ENCODE data around the gene ATRIP. TPM values are rescaled to one million over a fixed set of nuclear protein-coding genes. Genes with fewer than 3 reads are reported as not detected.

ATRIP gene
- total and polyA plus RNA-seq, 2 donors: 6.2 to 8.4 TPM

DNA sequence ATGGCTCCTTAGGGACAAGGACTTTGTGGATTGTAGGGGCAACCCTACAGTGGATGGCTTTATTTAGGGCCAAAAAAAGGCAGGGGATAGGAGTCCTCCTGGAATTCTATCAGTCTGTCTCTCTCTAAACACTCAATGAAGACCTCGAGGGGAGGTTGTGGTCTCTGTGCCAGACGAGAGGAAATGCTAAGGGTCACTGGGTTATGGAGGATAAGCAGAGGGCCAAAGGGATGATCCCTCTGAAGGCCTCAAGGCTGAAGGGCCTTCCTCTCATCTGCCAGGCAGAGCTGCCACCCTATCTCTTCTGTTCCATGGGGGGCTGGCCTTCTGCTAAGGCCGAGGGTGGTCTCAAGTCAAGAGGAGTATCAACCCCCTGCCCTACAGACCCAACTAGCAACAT, 43.6 kb upstream of the ATRIP start:
- Histone ChIP-seq H3K36me3 (ENCODE audit: control insufficient read depth in 2 of 2, insufficient read depth in 2 of 2, low read length in 1 of 2) (peaks cover 0 to 6% of the 10 kb centered on the region in 2 donors), H3K27ac (ENCODE audit: low read depth in 1 of 2, low read length in 1 of 2) (no peak overlapping the region), H3K4me1 (ENCODE audit: control insufficient read depth in 2 of 2, insufficient read depth in 2 of 2, low read length in 2 of 2) (no peaks in the 10 kb centered on the region), H3K9me3 (ENCODE audit: control insufficient read depth in 2 of 2, insufficient read depth in 1 of 2, low read length in 1 of 2) (no peaks in the 10 kb centered on the region), H3K4me3 (ENCODE audit: low read length in 2 of 2) (no peak overlapping the region), H3K27me3 (ENCODE audit: control insufficient read depth in 2 of 2, insufficient read depth in 1 of 2, low read length in 1 of 2) (peaks cover 0 to 3% of the 10 kb centered on the region in 2 donors)
- WGBS: 91% methylated on average over 3 of the region's 3 CpGs
- no peak for DNase-seq (ENCODE audit: low read depth in 6 of 9, low spot score in 9 of 9)

DNA sequence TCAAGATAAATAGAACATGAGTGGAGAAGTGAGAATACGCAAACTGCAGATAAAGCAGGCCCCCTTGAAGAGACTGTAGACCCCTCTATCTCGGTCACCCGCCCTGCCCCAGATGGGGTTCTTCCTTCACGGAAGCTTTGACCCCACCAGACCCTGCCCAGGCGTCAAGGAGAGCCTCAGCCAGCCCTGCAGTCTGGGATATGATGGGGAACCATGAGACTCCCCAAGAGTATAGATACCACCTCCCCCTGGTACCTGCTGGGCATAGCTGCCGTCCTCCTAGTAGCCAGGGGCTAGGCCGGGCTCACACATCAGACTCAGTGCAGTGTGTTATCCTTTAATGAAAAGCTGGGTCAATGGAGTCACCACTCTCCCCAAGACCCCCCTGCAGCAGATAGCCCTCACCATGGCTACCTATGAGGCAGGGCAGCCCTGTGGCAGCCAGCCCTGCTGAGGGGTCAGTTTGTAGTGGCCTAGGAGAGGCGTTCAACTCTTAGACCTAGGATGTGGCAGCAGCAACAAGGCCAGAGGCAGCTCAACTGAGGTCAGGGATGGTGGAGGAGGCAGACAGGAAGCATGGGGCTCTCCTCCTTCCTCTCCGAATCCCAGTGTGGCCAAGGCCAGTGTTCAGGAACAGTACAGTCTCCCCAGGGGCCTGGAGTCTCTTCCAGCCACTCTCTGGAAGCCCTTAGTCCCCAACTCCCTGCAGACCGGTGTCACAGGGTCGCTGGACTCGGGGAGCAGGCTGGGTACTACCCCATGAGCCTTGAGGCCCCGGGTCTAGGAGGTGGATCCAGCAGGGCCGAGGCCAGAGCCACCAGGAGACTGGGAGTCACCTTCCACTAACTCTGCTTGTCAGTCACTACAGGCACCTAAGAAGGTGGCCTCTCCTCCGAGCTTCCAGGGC, 42.8 kb upstream of the ATRIP start:
- Histone ChIP-seq H3K36me3 (ENCODE audit: control insufficient read depth in 2 of 2, insufficient read depth in 2 of 2, low read length in 1 of 2) (peaks cover 0 to 11% of the 10 kb centered on the region in 2 donors), H3K27ac (ENCODE audit: low read depth in 1 of 2, low read length in 1 of 2) (no peak overlapping the region)

DNA sequence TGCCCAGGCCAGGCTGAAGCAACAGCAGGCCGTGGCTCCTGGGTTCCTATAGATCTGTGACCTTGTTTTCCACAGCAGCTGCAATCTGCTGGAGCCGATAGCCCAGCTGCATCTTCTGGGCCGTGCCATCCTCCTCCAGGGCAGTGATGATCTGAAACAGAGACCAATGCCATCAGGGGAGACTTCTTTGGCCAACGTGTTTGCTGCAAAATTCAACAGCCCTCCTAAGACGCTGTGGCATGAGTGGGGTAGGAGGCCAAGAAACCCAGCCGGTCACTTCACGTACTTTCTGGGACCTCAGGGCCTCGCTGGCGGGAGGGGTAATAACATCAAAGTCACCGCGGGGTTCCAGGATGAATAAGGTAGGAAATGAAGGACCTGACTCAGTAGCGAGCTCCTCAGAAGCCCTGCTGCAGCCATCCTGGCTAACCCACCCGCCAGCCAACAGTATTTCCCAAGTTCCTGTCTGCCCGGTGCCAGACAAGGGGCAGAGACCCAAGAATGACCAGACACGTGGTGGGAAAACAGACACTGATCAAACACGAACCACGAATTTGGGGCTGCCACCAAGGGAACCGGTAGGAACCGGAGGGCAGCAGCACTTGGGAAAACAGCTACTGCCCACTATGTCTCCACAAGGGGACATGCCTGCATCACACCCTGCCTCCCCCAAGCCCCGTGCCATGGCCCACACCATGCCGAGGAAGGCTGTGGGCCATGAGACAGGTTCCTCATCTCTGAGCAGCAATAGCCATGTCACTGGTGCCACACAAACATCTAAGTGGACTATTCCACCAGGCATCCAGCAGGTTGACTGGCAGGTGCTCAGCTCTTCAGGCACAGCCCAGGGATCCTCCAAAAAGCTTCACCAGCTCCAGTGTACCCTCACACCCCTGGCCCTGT, 41.8 kb upstream of the ATRIP start:
- WGBS: 94% methylated on average over 21 of the region's 21 CpGs
- Histone ChIP-seq H3K27me3 (ENCODE audit: control insufficient read depth in 2 of 2, insufficient read depth in 1 of 2, low read length in 1 of 2) (no peaks in the 10 kb centered on the region), H3K4me3 (ENCODE audit: low read length in 2 of 2) (no peak overlapping the region), H3K4me1 (ENCODE audit: control insufficient read depth in 2 of 2, insufficient read depth in 2 of 2, low read length in 2 of 2) (no peaks in the 10 kb centered on the region), H3K9me3 (ENCODE audit: control insufficient read depth in 2 of 2, insufficient read depth in 1 of 2, low read length in 1 of 2) (no peaks in the 10 kb centered on the region), H3K36me3 (ENCODE audit: control insufficient read depth in 2 of 2, insufficient read depth in 2 of 2, low read length in 1 of 2) (peaks cover 0 to 19% of the 10 kb centered on the region in 2 donors), H3K27ac (ENCODE audit: low read depth in 1 of 2, low read length in 1 of 2) (no peak overlapping the region)
- no peak for DNase-seq (ENCODE audit: low read depth in 6 of 9, low spot score in 9 of 9)

More for the DNA sequence above, 42.8 kb upstream of the ATRIP start:
- no peak overlapping the region for H3K4me3 ChIP-seq (ENCODE audit: low read length in 2 of 2)
- no peaks in the 10 kb centered on the region for H3K9me3 ChIP-seq (ENCODE audit: control insufficient read depth in 2 of 2, insufficient read depth in 1 of 2, low read length in 1 of 2)
- no peak for DNase-seq (ENCODE audit: low read depth in 6 of 9, low spot score in 9 of 9)
- peaks cover 0 to 1% of the 10 kb centered on the region in 2 donors for H3K27me3 ChIP-seq (ENCODE audit: control insufficient read depth in 2 of 2, insufficient read depth in 1 of 2, low read length in 1 of 2)
- WGBS: 96% methylated on average over 15 of the region's 15 CpGs
- H3K4me1 ChIP-seq (ENCODE audit: control insufficient read depth in 2 of 2, insufficient read depth in 2 of 2, low read length in 2 of 2): no peaks in the 10 kb centered on the region

DNA sequence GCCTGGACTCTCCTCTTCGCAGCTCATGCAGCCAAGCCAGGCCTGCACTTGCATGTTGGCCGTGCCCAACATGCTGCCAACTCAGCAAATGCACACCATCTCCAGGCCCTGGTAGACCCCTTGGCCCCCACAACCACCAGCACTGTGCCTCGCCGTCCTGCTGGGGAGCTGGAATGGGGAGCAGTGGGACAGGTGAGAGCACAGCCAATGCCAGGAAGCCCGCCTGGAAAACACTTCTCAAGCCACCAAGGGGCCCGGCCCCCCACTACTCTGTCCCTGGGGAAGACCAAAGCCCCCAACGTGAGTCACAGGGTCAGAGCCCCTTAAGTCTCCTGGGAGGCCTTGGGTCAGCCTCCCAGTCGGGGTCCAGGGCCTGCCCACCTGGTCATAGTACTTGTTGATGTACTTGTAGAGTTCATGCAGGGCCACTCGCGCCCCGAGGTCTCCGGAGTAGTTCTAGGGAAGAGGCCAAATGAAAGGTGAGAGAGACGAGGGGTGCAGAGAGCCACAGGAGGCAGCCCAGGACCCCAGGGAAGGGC, 41.1 kb upstream of the ATRIP start:
- H3K4me1 ChIP-seq (ENCODE audit: control insufficient read depth in 2 of 2, insufficient read depth in 2 of 2, low read length in 2 of 2): no peaks in the 10 kb centered on the region
- WGBS: 96% methylated on average over 13 of the region's 13 CpGs
- no peak overlapping the region for H3K4me3 ChIP-seq (ENCODE audit: low read length in 2 of 2)
- H3K27ac ChIP-seq (ENCODE audit: low read depth in 1 of 2, low read length in 1 of 2): no peak overlapping the region
- H3K9me3 ChIP-seq (ENCODE audit: control insufficient read depth in 2 of 2, insufficient read depth in 1 of 2, low read length in 1 of 2): no peaks in the 10 kb centered on the region
- no peak for DNase-seq (ENCODE audit: low read depth in 6 of 9, low spot score in 9 of 9)
- H3K36me3 ChIP-seq (ENCODE audit: control insufficient read depth in 2 of 2, insufficient read depth in 2 of 2, low read length in 1 of 2): peaks cover 0 to 23% of the 10 kb centered on the region in 2 donors
- no peaks in the 10 kb centered on the region for H3K27me3 ChIP-seq (ENCODE audit: control insufficient read depth in 2 of 2, insufficient read depth in 1 of 2, low read length in 1 of 2)

DNA sequence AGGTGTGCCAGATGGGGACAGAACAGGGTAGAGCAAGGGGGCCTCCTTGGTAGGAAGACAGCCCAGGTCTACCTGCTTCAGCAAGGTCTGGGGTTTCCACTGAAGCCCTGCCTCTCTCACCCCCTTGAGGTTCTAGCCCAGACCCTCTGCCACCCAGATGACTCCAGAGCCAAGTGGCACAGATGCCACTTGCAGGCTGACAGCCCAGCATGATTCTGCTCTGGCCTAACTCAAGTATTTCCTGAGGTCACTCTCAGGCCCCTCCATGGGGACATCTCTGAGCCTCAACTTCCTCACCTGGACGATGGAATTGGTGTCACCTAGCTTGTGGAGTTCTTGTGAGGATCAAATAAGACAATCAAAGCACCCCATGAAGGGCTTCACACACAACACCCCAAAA, 40.6 kb upstream of the ATRIP start:
- WGBS: 78% methylated on average over 1 of the region's 1 CpG
- no peak for DNase-seq (ENCODE audit: low read depth in 6 of 9, low spot score in 9 of 9)
- Histone ChIP-seq H3K27me3 (ENCODE audit: control insufficient read depth in 2 of 2, insufficient read depth in 1 of 2, low read length in 1 of 2) (no peaks in the 10 kb centered on the region), H3K4me1 (ENCODE audit: control insufficient read depth in 2 of 2, insufficient read depth in 2 of 2, low read length in 2 of 2) (no peaks in the 10 kb centered on the region), H3K36me3 (ENCODE audit: control insufficient read depth in 2 of 2, insufficient read depth in 2 of 2, low read length in 1 of 2) (peaks cover 0 to 28% of the 10 kb centered on the region in 2 donors), H3K27ac (ENCODE audit: low read depth in 1 of 2, low read length in 1 of 2) (no peak overlapping the region), H3K9me3 (ENCODE audit: control insufficient read depth in 2 of 2, insufficient read depth in 1 of 2, low read length in 1 of 2) (no peaks in the 10 kb centered on the region), H3K4me3 (ENCODE audit: low read length in 2 of 2) (no peak overlapping the region)

DNA sequence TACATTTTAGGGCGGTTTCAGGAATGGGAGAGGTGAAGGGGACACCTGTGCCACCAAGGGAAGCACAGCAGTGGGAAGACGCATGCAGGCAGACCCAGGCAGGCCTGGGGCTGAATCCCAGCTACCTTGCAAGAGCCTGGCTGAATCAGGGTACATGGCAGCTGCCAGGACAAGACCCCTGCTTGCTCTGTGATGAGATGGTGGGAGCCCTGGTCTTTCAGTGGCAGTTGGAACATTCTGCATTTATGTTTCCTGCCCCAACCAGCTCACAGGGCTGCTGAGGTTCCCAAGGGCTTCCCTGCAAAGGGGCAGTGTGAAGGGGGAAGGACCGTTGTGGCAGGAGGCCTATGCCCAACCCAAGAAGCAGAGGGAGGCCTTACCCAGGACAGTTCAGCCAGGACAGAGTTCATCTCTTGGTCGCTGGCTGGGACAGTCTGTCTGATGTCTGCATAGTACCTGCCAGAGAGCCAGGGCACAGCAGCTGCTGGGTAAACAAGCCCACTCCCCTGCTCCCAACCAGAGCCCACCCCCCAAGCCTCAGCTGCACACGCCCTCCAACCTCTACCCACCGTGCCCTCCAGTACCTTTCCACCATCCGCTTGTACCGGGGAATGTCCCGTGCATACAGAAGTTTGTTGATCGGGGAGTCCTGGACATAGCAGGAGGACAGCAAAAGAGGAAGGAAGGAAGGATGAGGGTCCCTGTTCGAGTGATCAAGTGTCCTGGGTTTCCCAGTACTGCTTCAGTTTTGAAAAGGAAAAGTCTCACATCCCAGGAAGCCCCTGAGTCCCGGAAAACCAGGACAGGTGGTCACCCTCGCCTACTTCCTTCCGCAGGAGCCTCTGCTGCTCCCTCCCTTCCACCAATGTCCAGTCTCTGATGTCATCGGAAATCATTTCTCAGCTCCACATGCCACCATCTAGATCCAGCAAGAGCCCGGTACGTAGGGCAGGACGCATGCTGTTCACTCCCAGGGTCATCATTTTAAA, 39.8 kb upstream of the ATRIP start:
- no peak for DNase-seq (ENCODE audit: low read depth in 6 of 9, low spot score in 9 of 9)
- Histone ChIP-seq H3K4me1 (ENCODE audit: control insufficient read depth in 2 of 2, insufficient read depth in 2 of 2, low read length in 2 of 2) (no peaks in the 10 kb centered on the region), H3K27me3 (ENCODE audit: control insufficient read depth in 2 of 2, insufficient read depth in 1 of 2, low read length in 1 of 2) (no peaks in the 10 kb centered on the region), H3K36me3 (ENCODE audit: control insufficient read depth in 2 of 2, insufficient read depth in 2 of 2, low read length in 1 of 2) (peaks cover 0 to 32% of the 10 kb centered on the region in 2 donors), H3K27ac (ENCODE audit: low read depth in 1 of 2, low read length in 1 of 2) (no peak overlapping the region), H3K9me3 (ENCODE audit: control insufficient read depth in 2 of 2, insufficient read depth in 1 of 2, low read length in 1 of 2) (no peaks in the 10 kb centered on the region), H3K4me3 (ENCODE audit: low read length in 2 of 2) (no peak overlapping the region)
- 92% methylated on average over 18 of the region's 18 CpGs for WGBS

DNA sequence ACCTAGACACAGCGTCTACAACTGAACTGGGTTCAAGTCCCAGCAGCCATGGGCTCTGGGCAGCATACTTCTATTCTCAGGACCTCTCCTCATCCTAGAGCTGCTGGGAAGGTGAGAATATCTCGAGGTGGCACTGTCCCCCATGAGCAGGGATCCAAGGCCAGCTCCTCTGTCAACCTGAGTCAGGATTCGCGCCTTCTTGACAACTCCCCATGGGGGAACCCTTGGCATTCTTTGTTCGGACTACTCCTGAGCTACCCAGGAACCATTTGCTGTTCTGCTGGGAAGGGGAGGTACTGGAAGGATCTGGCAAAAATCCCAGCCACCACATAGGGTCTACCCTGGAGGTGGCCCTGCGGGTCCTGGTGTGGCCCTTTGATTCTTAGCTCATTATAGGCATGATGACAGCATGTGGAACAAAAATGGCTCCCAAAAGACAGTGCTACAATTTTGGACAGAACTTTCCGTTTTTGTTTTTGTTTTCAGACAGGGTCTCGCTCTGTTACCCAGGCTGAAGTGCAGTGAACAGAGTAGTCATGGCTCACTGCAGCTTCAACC, 38.9 kb upstream of the ATRIP start:
- Histone ChIP-seq H3K27ac (ENCODE audit: low read depth in 1 of 2, low read length in 1 of 2) (no peak overlapping the region), H3K27me3 (ENCODE audit: control insufficient read depth in 2 of 2, insufficient read depth in 1 of 2, low read length in 1 of 2) (no peaks in the 10 kb centered on the region), H3K9me3 (ENCODE audit: control insufficient read depth in 2 of 2, insufficient read depth in 1 of 2, low read length in 1 of 2) (no peaks in the 10 kb centered on the region), H3K4me1 (ENCODE audit: control insufficient read depth in 2 of 2, insufficient read depth in 2 of 2, low read length in 2 of 2) (no peaks in the 10 kb centered on the region), H3K36me3 (ENCODE audit: control insufficient read depth in 2 of 2, insufficient read depth in 2 of 2, low read length in 1 of 2) (peaks cover 0 to 41% of the 10 kb centered on the region in 2 donors), H3K4me3 (ENCODE audit: low read length in 2 of 2) (no peak overlapping the region)
- 97% methylated on average over 8 of the region's 8 CpGs for WGBS
- no peak for DNase-seq (ENCODE audit: low read depth in 6 of 9, low spot score in 9 of 9)

DNA sequence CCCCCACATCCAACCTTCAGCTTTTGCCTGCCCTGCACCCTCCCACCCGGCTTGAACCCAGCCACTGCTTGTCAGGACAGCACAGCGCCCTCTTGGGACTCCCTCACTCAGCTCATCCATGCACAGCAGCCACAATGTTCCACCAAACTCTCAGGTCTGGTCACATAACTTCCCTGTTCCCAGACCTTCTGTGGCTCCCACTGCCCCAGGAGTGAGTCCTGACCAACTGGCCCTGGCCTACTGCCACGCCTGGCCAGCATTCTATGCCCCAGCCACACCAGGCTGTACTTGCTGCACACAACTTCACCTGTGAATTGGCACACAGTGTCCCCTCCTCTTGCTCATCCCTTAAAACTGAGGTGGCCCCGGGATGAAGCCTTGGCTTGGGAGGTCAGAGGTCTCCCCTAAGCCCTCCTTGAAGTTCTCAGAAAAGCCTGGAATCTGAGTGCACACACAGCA, 37.7 kb upstream of the ATRIP start:
- no peak overlapping the region for H3K27ac ChIP-seq (ENCODE audit: low read depth in 1 of 2, low read length in 1 of 2)
- H3K36me3 ChIP-seq (ENCODE audit: control insufficient read depth in 2 of 2, insufficient read depth in 2 of 2, low read length in 1 of 2): peaks cover 0 to 45% of the 10 kb centered on the region in 2 donors
- H3K4me1 ChIP-seq (ENCODE audit: control insufficient read depth in 2 of 2, insufficient read depth in 2 of 2, low read length in 2 of 2): no peaks in the 10 kb centered on the region
- H3K27me3 ChIP-seq (ENCODE audit: control insufficient read depth in 2 of 2, insufficient read depth in 1 of 2, low read length in 1 of 2): no peaks in the 10 kb centered on the region
- no peak for DNase-seq (ENCODE audit: low read depth in 6 of 9, low spot score in 9 of 9)
- WGBS: 95% methylated on average over 4 of the region's 4 CpGs
- H3K9me3 ChIP-seq (ENCODE audit: control insufficient read depth in 2 of 2, insufficient read depth in 1 of 2, low read length in 1 of 2): no peaks in the 10 kb centered on the region
- no peak overlapping the region for H3K4me3 ChIP-seq (ENCODE audit: low read length in 2 of 2)
